ENCODE data around the gene CRB3.

DNA sequence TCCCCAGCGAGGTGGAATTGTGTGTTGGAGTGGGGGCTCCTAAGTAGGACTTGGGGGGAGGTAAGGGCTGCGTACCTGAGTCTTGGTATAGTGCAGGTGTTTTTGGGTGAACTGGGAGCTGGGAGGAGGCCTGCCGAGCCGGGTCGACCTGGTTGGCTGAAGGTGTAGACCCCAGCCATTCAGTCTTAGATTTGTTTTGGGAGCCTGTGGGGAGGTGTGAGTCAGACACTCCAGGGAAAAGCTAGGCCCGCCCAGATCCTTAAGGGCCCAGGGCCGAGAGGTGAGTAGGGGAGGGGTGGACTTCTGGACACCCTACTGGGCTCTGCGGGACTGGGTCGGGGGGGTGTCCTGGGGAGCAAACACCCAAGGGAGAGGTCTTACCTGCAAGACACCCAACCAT lies 935 bp downstream of the CRB3 start:
- TF ChIP-seq YY1 (IDR thresholded peaks at IDR 0.05; ENCODE audit: insufficient read depth, insufficient read length) (no peak), ZNF274 (IDR thresholded peaks at IDR 0.05; ENCODE audit: low read depth, low read length) (no peak), SUZ12 (IDR thresholded peaks at IDR 0.05; ENCODE audit: extremely low read depth, insufficient read depth, insufficient read length) (no peak)
